Skeletal muscle tissue (tissue), 4 donors: ENCODE measurements around the gene RNF213. TPM values are rescaled to one million over a fixed set of nuclear protein-coding genes. Genes with fewer than 3 reads are reported as not detected.

Source experiments
- H3K27ac ChIP-seq: one replicate; pipeline ENCODE4 v1.7.0; 2013; ENCODE audit warnings: mild to moderate bottlenecking, low read depth, low read length, inconsistent platforms
- H3K27me3 ChIP-seq, 3 donors: one replicate each; pipeline ENCODE4 v1.7.0; 2013; ENCODE audit warnings: low read length in 3 of 3; ENCODE audit not compliant: control insufficient read depth in 3 of 3, insufficient read depth in 3 of 3
- H3K36me3 ChIP-seq, 3 donors: one replicate each; pipeline ENCODE4 v1.7.0; 2013; ENCODE audit warnings: low read length in 3 of 3; ENCODE audit not compliant: control insufficient read depth in 3 of 3, insufficient read depth in 3 of 3
- H3K4me1 ChIP-seq, 3 donors: one replicate each; pipeline ENCODE4 v1.7.0; 2013; ENCODE audit warnings: low read length in 3 of 3, mild to moderate bottlenecking in 3 of 3; ENCODE audit not compliant: control insufficient read depth in 3 of 3, insufficient read depth in 3 of 3
- H3K4me3 ChIP-seq, 3 donors: one replicate each; pipeline ENCODE4 v1.7.0; 2013; ENCODE audit warnings: low read length in 3 of 3
- H3K9ac ChIP-seq, 3 donors: one replicate each; pipeline ENCODE4 v1.7.0; 2013; ENCODE audit warnings: low read length in 3 of 3, mild to moderate bottlenecking in 3 of 3, moderate library complexity in 2 of 3, low read depth in 1 of 3
- H3K9me3 ChIP-seq, 3 donors: one replicate each; pipeline ENCODE4 v1.7.0; 2013; ENCODE audit warnings: low read length in 3 of 3; ENCODE audit not compliant: control insufficient read depth in 3 of 3
- total RNA-seq: library from RNA; depleted of rRNA; stranded (reverse); fragments of >200 nt; gene quantifications from one replicate; pipeline ENCODE4 v1.2.3, GENCODE V29; 2014
- donor health status: Osteomylitis.

RNF213 gene
- total RNA-seq, 1 donor from 2014 or later = 63.2 TPM

DNA sequence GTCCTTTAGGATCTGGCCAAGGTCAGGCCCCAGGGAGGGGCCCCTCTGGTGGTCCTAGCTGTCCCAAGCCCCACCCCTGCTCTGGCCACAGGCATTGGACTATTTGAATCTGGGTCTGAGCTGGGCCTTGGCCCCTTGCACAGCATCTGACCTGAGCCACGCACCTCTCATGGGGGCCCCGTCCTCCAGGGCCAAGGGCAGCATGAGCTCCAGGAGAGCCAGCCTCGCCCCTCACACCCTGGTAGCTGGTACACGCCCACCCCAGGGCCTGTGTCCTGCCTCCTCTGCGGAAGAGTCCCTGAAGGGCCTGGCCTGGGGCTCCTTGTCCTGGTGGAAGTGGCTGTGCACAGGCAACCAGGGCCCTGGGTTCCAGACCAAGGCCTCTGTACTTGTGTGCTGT, 178.2 kb downstream of the RNF213 start:
- Histone ChIP-seq H3K9me3 (no peaks in the 10 kb centered on the region), H3K27ac (no peak overlapping the region), H3K4me1 (no peaks in the 10 kb centered on the region)

DNA sequence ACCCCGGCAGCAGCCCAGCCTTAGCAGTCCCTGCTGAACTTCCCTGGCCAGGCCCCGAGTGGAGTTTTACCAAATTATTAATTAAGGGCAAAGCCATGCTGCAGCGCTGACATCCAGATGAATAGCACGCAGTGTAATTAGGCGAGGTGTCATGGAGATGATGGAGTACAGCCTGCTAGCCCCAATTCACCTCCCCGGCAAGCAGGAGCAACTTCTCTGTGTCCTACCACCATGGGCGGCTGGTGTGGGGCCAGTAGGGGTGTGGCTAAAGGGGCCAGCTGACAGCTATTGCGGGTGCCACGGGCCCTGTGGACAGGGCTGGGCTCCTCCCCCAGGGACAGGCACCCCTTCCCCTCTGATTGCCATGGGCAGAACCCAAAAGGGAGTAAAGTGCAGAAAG, 178.8 kb downstream of the RNF213 start:
- no peaks in the 10 kb centered on the region for H3K4me1 ChIP-seq
- peaks cover 2 to 9% (median 6%) of the 10 kb centered on the region in 3 donors for H3K36me3 ChIP-seq
- no peak overlapping the region for H3K9ac ChIP-seq
- no peaks in the 10 kb centered on the region for H3K9me3 ChIP-seq
- H3K27me3 ChIP-seq = peaks cover 0 to 2% (median 0%) of the 10 kb centered on the region in 3 donors
- no peak overlapping the region for H3K4me3 ChIP-seq
- H3K27ac ChIP-seq = no peak overlapping the region

More for the DNA sequence above, 178.2 kb downstream of the RNF213 start:
- H3K4me3 ChIP-seq = no peak overlapping the region
- H3K27me3 ChIP-seq = peaks cover 0 to 2% (median 0%) of the 10 kb centered on the region in 3 donors
- peaks cover 2 to 9% (median 6%) of the 10 kb centered on the region in 3 donors for H3K36me3 ChIP-seq
- H3K9ac ChIP-seq = no peak overlapping the region

- Histone ChIP-seq H3K36me3 (peaks cover 2 to 7% (median 2%) of the 10 kb centered on the region in 3 donors), H3K4me3 (no peak overlapping the region), H3K27ac (no peak overlapping the region), H3K27me3 (peaks cover 0 to 2% (median 0%) of the 10 kb centered on the region in 3 donors), H3K9ac (no peak overlapping the region), H3K9me3 (no peaks in the 10 kb centered on the region), H3K4me1 (no peaks in the 10 kb centered on the region)
These were observed 180.5 kb downstream of the RNF213 start for GRCh38 chr17:80441133-80441578.

DNA sequence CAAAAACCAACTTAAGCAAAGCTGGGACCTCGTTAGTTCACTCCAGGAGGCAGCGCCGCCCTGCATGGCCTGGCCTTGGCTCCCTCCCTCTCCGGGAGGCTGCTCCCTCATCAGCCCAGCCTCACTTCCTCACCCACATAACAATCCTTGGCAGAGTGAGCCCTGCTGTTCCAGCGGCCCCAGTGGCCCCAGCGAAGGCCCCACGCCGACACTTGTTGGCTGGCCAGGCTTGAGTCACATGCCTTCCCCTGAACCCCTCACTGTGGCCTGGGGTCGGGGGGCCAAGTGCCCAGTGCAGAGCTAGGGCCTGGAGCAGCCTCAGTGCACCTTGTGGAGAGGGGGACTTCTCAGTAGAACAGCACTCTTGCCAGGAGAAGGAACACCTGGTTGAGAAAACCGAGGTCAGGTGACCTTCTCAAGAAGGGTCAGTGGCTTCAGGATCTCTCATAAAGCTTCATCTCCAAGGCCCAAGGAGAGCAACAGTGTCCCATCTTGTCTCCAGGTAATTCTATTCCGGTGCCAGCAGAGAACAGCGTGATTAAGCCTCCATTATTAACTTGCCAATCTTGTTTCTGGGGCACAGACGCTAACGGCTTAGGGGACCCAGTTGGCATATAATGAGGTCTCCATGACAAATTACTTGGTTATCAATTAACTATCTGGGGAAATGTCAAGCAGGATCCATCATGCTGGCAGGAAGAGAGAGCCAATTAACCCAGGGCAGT, 181.1 kb downstream of the RNF213 start:
- peaks cover 0 to 2% (median 0%) of the 10 kb centered on the region in 3 donors for H3K27me3 ChIP-seq
- H3K27ac ChIP-seq = no peak overlapping the region
- H3K4me3 ChIP-seq = no peak overlapping the region
- H3K4me1 ChIP-seq = no peaks in the 10 kb centered on the region
- peaks cover 0 to 3% (median 2%) of the 10 kb centered on the region in 3 donors for H3K36me3 ChIP-seq
- H3K9ac ChIP-seq = no peak overlapping the region
- H3K9me3 ChIP-seq = no peaks in the 10 kb centered on the region

- no peak overlapping the region for H3K27ac ChIP-seq
- peaks cover 0 to 2% (median 0%) of the 10 kb centered on the region in 3 donors for H3K36me3 ChIP-seq
- H3K27me3 ChIP-seq = peaks cover 0 to 2% (median 0%) of the 10 kb centered on the region in 3 donors
- no peak overlapping the region for H3K9ac ChIP-seq
- H3K4me3 ChIP-seq = no peak overlapping the region
- no peaks in the 10 kb centered on the region for H3K4me1 ChIP-seq
- no peaks in the 10 kb centered on the region for H3K9me3 ChIP-seq
These were observed 181.6 kb downstream of the RNF213 start for GRCh38 chr17:80442323-80442659.

- Histone ChIP-seq H3K4me3 (no peak overlapping the region), H3K4me1 (no peaks in the 10 kb centered on the region), H3K9ac (no peak overlapping the region), H3K36me3 (peaks cover 0 to 2% (median 0%) of the 10 kb centered on the region in 3 donors), H3K27me3 (peaks cover 0 to 2% (median 0%) of the 10 kb centered on the region in 3 donors), H3K27ac (no peak overlapping the region), H3K9me3 (no peaks in the 10 kb centered on the region)
These were observed 182.1 kb downstream of the RNF213 start for GRCh38 chr17:80442764-80443163.

GRCh38 chr17:80443498-80443897, 182.8 kb downstream of the RNF213 start:
- Histone ChIP-seq H3K4me3 (no peak overlapping the region), H3K4me1 (no peaks in the 10 kb centered on the region), H3K9me3 (no peaks in the 10 kb centered on the region), H3K27ac (no peak overlapping the region), H3K27me3 (peaks cover 0 to 2% (median 0%) of the 10 kb centered on the region in 3 donors), H3K36me3 (peaks cover 0 to 2% (median 0%) of the 10 kb centered on the region in 3 donors), H3K9ac (no peak overlapping the region)

DNA sequence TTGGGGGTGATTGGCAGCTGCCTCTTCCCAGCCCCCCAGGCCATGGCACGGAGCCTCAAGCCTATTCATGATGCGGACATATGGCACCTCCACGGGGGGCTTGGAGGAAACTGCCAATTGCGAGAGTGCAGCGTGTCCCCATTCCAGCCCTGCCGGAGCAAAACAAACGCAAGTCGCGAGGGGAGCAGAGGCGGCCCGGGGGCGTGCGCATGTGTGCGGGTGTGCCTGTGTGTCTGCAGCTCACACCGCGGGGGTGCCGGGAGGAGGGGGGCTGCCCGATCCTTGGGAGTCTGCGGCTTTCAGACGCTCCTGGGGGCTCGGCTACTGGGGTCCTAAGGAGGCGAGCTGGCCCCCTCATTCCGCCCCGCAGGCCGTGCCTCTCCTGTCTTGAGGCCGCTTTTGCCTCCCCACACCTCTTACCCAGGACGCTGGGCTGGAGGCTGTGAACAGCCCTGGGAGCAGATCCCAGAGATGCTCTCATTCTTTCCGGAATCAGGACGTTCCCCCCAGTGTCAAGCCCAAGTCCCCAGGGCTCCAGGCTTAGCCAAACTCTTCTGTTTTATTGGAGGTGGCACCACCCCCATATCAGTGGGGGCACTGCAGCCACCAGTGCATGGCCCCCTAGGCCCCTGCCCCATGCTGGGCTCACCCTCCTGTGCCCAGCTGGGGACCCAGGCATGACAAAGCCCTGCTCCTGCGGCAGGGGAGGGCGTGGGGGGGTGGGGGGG, 183.4 kb downstream of the RNF213 start:
- Histone ChIP-seq H3K36me3 (peaks cover 0 to 2% (median 0%) of the 10 kb centered on the region in 3 donors), H3K27me3 (peaks cover 0 to 2% (median 0%) of the 10 kb centered on the region in 3 donors), H3K4me1 (no peaks in the 10 kb centered on the region), H3K9me3 (no peaks in the 10 kb centered on the region), H3K4me3 (no peak overlapping the region), H3K9ac (no peak overlapping the region), H3K27ac (no peak overlapping the region)

GRCh38 chr17:80444644-80444979, 184.0 kb downstream of the RNF213 start:
- Histone ChIP-seq H3K27me3 (peaks cover 0 to 2% (median 0%) of the 10 kb centered on the region in 3 donors), H3K9ac (no peak overlapping the region), H3K9me3 (no peaks in the 10 kb centered on the region), H3K27ac (no peak overlapping the region), H3K36me3 (peaks cover 0 to 2% (median 0%) of the 10 kb centered on the region in 3 donors), H3K4me3 (no peak overlapping the region), H3K4me1 (peaks cover 0 to 2% (median 0%) of the 10 kb centered on the region in 3 donors)
